Activated CD4-positive, alpha-beta T cell treated with anti-CD3 and anti-CD28 coated beads for 48 hours (primary cell): Measurements from ENCODE around the gene ETV5.
A peak's percentile ranks its signal among the peaks of the same experiment; 100 is the strongest.

ENCODE experiments used
- DNase-seq: peaks from one replicate; pipeline ENCODE4 v3.0.0-alpha.2; 2020

Gene ETV5

DNA sequence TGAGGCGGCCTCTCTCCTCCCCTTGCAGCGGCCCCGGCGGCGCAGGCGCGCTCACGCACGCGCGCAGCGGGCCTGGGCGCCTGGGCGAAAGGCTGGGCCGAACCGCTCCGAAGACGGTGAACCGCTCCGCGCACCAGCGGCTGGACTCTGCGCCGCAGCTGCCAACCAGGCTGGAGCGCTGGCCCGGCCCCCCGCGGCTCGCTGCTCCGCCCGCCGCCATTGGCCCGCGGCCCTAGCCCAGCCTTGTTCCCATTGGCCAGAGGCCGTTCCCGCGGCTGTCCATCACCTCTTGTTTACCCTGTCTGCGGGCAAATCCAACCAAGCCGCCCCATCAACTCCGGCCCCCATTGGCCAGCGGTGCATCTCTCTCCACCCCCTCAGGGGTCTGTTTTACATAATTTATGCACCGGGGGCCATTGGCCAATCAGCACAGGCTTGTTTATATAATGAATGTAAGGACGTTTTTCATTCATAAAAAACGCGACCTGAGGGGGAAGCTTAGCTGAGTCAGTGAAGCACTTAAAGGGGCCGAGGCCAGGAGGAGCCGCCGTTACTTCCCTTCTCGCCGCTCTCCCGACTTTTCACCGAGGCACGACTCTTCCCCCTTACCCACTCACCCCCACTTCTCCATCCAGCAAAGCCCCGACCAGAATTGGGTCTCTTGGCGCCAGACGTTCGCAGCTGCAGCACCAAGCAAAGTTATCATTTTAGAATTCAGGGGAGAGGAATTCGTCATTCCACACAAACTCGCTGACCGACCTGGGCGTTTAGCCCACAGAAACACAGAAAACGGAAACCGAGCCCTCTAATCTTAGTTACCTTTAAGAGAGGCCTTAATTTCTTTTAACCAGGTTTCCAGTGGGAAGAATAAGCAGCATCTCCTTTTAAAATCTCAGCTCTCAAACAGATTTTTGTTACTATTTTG, at the start of gene ETV5:
Gene ETV5 (minus strand): TSS at position 149 of the 925 bp plus-strand sequence. CDS start 3,221 bp downstream, outside the sequence.
- peak; percentile 96 for DNase-seq

DNA sequence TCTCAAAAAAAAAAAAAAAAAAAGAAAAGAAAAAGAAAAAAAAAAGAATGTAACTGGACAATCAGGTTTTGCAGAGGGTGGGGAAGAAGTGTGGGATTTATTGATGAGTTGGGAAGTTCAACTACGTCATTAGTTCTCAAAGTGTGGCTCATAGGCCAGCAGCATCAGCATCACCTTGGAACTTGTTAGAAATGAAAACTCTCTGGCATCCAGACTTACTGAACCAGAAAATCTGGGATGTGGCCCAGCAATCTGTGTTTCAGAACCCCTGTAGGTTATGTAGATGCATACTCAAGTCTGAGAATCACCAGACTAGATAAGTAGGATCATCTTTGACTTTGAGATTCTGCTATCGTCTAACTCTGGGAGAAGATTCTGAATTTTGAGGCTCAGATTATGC, 45.8 kb upstream of the ETV5 start:
- no peak for DNase-seq

DNA sequence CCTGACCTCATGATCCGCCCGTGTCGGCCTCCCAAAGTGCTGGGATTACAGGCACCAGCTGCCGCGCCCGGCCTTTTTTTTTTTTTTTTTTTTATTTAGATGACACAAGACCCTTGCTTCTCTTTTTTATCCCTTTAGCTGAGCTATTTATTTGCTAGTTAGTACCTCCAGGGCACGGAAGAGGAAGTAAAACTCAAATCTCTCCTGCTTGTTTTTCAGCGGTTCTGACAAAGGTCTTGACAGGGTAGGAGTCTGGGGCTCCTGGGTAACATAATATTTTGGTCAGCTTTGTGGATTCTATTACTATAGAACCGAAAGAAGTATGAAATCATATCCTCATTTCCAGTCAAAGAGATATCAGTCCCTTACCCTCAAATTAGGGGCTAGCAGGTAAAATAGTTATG, 44.0 kb upstream of the ETV5 start:
- DNase-seq = no peak

DNA sequence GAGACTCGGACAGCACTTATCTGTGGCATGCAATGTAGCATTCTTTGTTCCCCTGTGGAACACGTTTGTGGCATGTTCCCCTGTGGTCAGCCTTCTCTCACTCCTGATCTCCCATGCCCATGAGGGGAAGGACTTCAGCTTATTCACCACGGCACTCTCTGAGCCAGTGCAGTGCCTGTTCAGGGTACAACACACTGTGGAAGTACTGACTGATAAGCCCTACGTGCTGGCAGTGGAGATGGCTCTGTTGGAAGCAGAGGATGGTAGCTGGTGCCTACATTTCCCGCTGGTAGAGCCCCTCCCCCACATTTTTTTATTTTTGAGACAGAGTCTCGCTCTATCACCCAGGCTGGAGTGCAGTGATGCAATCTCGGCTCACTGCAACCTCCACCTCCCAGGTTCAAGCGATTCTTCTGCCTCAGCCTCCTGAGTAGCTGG, 43.5 kb upstream of the ETV5 start:
- no peak for DNase-seq

DNA sequence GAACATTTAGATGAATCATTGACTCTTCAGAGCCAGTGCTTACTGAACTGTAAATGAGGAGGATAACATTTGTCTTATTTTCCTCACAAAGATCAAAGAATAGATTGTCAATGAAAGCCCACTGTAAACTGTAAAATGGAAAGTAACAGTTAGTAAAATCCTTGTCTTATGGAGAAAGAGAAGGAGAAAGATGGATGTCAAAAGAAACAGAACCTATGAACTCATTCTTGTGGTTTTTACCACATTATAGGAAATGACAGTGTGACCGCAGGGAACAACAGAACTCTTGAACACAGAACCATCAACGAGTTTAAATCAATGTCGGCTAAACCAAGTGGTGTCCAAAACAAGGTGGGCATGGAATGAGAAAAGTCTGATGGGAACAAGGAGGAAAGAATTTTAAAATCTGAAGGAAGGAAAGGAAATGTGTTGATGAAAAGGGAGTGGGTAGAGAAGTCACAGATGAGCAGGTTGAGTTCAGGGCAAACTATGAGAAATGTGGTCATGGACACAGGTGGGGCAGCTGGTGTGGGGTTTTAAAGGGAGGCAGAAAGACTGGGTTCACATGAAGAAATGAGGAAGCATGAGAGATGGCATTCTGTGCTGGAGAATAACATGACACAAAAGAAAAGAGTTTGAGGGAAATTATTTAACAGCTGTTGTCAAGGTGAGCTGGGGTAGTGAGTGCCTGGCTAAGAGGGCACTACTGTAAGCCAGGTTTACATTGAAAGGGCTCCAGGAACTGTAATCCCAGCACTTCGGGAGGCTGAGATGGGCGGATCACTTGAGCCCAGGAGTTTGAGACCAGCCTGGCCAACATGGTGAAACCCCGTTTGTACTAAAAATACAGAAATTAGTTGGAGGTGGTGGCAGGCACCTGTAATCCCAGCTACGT, 42.4 kb upstream of the ETV5 start:
- no peak for DNase-seq

DNA sequence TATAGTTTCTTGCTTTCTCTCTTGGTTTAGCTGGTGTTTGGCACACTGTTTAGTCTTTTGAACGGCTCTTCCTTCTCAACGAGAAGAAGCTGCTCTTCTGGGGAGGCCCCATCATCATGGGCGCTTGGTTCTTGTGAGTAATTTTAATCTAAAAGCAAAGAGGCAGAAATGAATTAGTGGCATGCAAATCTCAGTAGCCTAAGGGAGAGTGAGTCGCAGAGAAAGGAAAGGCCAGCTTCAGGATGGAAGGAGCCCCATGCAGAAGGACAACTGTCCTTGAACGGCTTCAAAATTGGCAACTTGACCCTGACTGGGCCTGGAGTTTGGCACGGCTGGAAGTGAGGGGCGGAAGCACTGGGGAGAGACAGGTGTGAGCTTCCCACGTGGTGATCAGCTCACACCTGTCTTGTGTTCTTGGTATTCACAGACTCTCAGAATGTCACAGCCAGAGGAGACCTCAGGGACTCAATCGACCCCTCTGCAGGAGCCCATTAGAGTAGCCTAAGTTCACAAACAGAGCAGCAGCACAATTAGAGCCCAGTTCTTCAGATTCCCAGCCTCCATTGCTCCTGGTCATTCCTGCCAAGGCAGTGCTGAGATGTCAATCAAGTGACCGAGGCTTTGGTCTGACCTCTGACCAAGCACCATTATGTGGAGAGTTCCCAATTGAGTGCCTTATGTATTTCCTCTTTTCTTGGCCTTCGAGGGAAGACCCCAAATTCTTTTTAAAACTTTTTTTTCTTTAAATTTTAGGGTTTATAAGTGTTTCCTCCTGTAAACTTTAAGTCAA, 41.3 kb upstream of the ETV5 start:
- no peak for DNase-seq

DNA sequence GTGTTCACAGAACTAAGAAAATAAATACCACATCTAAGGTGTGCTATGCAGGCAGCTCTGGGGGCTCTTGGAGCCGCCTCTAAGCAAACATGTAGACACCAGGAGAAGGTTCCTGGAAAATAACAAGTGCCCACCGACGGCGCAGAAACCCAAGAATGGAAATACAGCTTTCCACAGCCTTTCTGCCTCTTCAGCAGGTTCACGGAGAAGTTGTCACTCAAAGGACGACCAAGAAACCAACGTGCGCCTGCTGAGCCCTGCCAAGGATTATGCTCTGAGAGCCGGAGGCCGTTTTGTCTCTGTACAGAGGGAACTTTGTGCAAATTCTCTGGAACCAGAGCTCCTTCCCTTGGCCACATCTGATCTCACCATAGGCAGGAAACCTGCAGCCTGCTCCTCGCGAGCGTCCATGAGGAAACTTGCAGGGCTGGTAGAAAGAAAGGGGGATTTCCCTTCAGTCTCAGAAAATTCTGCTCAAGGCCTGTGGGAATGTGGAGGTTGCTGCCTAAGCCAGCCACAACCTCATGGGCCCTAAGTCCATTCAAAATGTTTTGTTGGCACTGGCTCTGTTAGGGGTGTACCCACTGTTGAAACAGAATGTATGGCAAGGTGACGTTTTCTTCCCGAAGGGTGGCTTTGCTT, 40.6 kb upstream of the ETV5 start:
- DNase-seq = no peak

DNA sequence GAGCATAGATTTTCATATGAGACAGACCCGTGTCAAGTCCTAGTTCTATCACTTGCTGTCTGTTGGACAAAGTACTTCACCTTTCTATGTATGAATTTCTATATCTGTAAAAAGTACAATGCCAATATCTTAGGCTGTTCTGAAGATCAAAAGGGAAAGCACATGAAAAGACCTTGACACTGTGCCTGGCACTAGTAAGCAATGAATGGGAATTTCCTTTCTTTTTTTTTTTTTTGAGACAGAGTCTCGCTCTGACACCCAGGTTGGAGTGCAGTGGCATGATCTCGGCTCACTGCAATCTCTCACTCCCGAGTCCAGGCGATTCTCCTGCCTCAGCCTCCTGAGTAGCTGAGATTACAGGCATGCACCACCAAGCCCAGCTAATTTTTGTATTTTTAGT, 35.4 kb upstream of the ETV5 start:
- DNase-seq = no peak

DNA sequence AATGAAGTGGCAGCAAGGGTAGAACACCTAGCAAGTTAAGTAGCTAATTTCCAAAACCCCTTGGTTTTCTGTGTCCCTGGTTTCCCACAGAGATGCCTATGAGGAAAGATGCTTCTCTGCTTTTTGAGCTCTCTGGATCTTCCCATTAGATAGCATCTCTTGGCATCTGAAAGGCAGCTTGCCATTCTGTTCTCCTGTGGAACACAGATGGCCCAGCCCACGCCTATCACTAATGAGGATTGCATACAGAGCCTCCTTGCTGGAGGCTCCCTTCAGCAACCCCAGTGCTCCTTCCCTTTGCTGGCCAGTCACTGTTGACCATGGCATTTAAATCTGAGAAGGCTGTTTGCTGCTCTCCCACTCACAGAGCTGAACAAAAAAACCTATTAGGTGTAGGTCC, 34.4 kb upstream of the ETV5 start:
- no peak for DNase-seq

DNA sequence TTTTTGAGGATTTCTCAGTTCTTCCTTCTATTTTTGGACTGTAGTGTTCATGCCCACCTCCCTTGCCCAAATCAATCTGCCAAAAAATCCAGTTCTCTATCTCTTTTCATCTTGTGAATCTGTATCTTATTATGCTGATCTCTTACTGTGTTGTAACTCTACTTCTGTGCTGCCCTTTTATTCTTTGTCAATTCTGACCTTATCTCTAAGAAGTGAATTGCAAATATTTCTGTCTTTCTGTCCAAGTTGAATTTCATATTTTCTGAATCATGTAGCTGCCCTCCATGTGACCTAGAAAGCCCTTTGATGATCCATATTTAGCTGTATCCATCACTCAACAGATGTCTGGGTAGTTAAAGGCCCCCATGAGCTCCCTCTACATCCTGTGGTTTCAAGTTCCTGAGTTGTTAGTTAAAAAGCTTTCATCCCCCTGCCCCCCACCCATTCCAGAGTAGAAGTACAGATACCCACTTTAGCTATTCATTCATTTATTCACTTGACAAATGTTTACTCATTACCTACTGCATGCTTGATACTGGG, 33.6 kb upstream of the ETV5 start:
- DNase-seq = no peak

DNA sequence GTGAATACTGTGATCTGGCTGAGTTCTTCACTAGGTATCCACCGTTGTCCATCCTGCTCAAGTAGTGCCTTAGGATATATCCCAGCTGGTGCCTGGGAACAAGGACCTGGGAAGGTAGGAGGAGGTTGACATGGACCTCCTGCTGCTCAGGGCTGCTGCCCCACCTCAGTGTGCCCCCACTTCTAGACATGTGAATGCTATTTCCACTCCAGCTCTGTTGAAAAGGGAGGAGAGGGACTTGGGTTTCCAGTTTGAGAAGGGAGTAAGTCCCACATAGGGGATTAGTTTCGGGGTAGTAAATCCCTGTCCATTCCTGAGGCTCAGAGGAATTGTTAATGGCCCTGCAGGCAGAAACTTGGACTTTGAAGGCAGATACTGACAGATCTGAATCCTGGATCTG, 32.9 kb upstream of the ETV5 start:
- no peak for DNase-seq

DNA sequence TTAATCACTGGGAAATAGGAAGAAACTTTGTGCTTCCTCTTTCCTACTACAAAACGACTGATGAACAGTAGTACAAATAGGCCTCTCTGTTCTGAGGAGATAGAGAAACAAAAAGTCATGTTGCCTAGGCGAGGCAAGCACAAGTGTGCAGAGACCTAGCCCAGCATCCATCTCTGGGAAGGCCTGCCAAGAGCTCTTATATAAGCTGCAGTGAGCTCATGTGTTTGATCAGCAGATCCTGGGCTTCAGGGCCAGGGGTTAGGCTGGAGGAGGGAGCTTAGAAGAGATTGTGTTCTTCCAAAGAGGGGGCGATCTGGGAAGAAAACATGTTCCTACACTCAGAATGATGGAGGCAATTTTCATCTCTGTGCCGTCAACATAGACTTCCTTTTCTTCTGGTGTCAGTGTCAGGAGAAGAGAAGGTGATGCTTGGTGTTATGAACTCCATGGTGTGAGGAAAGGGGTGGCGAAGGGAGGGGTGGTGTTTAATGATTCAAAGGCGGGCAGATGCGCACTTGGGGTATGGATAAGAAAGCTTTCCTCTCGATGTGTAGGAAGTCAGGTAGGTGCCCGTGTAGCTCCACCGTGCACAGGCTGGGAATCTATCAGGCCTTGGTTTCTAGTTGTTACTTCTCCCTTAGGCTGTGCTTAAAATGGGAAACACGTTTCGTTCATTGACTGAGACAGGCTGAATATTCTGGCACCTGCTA, 29.5 kb upstream of the ETV5 start:
- DNase-seq = no peak

DNA sequence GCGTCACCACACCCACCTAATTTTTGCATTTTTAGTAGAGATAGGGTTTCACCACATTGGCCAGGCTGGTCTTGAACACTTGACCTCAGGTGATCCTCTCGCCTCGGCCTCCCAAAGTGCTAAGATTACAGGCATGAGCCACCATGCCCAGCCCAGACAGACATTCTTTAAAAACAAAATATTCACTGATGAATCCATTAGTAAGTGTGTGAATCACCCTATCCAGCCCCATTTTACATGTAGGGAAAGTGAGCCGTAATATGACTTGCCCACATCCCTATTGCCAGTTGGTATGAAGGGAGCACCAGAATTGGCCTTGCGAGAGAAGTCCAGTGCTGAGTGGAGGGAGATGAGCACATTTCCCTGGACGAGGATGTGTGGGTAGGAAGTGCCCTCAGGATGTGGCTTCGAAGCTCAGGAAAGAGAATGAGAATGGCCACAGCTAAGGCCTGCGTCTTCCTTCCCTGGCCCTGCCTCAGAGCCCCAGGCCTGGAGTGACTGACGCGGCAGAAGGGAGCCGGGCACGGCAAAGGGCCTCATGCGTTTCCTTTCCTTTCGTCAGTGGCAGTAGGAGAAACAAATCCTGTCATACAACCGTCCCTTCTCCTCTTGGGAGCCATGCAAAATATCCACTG, 28.3 kb upstream of the ETV5 start:
- no peak for DNase-seq

DNA sequence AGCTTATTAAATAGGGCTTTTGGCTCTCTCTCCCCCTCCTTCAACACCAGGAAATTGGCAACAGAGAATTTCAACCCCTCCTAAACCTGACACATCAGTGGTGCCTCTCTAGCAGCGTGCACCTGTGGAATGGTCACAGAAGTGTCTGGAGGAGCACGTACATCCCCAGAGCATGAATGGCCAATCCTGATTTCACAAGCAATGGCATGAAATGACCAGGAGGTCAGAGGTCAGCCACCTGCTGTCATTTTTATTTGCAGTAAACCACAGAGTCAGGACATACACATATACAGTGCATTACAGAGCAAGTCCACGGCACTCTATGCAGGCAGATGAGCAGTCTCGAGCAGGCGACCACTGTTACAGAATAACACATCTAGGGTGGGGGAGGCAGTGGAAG, 25.1 kb upstream of the ETV5 start:
- DNase-seq = no peak

DNA sequence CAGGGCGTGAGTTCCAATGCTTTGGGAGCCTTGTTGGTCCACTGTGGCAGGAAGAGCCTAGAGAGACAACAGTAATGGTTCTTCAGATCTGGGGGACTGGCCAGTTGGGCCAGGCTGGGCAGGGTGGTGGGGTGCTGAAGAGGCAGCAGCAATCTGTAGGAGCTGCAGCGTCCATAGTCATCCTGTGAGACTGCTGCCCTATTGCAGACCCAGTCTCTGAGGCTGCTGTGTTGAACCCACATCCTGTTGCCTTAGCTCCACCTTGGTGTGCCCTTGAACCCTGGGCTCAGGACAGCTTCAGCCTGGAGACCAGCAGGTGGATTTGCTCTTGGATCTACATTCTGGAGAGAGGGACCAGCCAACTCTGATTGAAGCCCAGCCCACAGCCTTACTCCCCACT, 23.6 kb upstream of the ETV5 start:
- DNase-seq = no peak

DNA sequence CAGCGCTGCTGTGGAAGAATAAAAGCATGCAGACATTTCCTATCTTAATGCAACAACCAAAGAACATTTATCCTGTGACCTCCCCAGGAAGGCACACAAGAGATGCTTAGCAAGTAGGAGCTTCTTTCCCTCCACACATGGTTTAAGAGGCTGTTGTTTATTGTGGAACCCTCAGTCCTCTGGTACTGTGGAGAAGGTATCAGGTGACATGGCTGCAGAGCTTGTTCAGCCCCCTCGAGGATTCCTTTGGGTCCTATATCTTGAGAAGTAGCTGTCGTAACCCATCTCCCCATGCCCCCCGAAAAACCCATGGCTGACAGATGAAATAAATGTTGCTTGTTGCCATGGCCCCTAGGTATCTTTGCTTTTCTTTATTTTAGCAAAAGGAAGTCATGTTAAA, 20.3 kb upstream of the ETV5 start:
- no peak for DNase-seq

DNA sequence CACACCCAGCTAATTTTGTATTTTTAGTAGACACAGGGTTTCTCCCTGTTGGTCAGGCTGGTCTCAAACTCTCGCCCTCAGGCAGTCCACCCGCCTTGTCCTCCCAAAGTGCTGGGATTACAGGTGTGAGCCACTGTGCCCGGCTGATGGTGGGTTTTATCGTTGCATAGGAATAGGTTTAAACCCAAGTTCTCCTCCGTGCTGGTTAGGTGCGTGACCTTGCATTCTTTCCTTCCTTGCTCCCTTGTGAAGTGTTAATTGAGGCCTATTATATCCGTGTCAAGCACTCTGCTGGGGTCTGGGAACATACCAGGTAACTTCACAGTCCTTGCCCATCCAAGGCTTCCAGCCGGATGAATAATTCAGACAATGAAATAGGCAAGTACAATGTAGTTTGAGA, 19.3 kb upstream of the ETV5 start:
- no peak for DNase-seq

DNA sequence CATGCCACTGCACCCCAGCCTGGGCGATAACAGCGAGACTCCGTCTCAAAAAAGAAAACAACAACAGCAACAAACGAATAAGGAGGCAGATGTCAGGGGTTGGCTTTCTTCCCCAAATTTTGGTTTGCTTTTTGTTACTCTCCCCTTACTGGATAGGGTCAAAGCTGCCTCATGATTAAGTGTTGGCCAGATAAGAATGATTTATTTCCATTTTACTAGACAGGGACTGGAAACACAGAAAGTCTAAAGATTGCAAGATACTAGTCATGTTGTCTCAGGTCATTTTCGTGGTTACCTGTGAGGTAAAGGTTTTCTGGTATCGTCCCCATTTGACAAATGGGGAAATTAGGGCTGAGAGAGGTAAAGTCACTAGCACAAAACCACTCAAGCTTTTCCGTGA, 18.6 kb upstream of the ETV5 start:
- no peak for DNase-seq

DNA sequence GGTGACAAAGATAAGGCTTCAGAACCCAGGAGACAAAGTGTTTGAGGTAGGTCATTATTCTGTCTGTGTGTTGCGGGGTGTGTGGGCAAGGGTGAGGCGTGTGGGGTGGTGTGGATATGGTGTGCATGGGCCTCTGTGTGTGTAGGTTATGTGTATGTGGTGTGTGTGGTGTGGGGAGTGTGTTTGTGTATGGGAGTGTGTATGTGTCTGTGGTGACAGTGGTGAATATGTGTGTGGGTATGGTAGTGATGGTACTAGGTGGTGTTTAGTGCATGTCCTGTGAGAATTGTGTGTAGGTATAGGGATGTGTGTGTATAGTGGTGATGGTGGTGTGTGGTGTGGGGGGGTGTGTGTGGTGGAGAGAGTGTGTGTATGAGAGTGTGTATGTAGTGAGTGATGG, 16.2 kb upstream of the ETV5 start:
- no peak for DNase-seq

DNA sequence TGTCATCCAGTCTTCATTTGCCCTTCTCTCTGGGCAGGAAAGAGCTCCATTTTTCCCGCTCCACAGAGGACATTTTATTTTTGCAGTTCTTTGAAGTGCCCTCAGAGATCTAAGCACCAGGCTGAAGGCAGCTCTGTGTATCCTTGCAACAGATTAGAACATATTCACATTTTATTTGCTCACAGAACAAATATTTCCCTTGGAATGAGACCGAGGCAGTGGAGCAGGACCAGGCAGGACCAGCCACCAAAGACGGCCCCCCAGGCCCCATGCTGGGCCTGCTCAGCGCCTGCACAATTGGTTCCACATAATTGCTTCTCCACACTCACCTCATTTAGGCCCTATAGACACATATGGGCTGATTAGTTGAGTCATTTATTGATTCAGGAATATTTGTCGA, 15.7 kb upstream of the ETV5 start:
- no peak for DNase-seq

DNA sequence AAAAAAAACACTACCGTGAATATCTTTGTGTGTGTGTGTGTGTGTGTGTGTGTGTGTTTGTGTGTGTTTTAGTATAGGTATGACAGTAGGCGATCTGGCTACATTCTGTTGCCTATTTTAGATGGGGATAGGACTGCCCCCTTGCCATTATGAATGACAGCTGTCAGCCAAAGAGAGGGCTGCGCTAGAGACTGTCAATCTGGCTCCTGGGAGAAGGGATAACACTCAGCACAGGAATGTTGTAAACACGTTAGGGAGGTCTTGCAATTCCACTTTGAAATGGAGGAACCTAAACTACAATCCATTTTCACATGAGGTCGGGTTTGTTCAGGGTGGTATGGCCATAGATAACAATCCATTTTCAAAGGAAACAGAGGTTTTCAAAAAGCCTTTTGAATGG, 14.1 kb upstream of the ETV5 start:
- DNase-seq = no peak
